HG03342 (cell line): ENCODE results near the gene LRRFIP1.

Source experiments
- ATAC-seq: cut with Tn5 transposase; IDR thresholded peaks from one replicate; pipeline ENCODE4 v1.9.1; 2021; ENCODE audit warnings: mild to moderate bottlenecking, moderate library complexity; ENCODE audit not compliant: unreplicated experiment

The LRRFIP1 gene

DNA sequence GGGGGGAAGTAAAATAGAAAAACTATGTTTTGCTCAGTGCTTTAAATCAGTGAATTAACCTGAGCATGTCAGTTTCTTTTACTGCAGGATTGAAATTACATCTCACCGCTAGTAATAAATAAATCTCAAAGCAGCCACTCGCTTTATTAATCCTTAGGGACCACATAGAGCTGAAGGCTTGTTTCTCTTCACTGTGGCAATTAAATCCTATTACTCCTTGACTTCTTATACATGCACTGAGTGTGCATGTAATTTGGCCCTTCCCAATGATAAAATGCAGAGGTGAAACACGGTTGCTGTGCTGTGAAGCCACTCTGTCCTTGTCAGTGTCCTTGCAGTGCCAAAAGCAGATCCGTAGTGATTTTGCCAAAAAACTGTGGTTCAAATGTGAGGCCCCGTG lies 94.1 kb downstream of the LRRFIP1 start:
- no peak for ATAC-seq

DNA sequence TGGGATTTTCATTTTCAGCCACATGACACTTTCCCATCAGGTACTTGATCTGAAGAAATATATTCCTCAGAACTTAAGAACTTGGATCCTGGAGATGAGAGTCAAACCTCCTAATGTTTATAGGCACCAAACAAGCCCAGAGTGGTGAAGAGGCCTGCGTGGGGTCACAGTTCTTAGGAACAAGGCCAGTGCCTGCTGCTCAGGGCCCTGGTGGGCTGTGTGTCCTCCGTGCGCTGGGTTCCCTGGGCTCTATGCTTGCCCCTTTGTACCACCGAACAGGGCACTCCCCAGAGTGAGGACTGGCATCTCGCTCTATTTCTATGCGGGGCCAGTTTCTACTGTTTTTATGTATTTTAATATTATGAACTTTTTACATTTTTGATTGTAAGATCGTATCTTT lies 95.2 kb downstream of the LRRFIP1 start:
- ATAC-seq: no peak

DNA sequence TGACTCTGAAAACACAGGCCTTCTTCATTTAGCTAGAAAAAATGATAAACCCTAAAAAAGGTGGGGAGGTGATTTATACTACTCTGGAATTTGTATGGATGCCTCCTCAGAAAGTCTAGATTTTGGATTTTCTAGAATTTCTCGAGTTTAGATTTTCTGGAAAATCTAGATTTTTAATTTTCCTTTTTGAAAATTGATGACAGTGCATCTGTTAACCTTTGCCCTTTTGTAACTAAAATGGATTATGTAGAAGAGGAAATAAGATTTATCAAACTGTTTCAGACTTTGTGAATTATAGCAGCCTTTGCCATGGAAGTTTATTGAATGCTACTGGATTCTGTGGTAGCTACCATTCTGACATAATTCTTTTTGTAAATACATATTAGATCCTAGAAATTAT lies 95.6 kb downstream of the LRRFIP1 start:
- no peak for ATAC-seq

DNA sequence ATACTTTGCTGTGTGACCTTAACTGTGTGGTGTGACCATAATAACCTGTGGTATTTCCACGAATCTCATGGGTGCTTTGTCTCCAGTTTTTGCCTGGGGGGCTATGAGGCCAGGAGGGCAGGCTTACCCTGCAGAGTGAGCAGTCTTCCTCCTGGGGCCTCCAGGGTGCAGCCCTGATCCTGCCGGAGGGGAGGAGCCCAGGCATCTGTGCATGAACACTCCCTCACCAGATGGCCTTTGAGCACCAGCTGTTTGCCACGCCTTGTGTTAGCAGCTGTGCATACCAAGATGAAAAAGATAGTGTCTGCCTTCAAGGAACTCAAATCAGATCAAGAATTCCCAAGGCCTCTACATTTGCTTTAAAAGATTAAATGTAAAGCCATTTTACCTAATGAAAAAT lies 96.2 kb downstream of the LRRFIP1 start:
- ATAC-seq: peak; percentile 72

DNA sequence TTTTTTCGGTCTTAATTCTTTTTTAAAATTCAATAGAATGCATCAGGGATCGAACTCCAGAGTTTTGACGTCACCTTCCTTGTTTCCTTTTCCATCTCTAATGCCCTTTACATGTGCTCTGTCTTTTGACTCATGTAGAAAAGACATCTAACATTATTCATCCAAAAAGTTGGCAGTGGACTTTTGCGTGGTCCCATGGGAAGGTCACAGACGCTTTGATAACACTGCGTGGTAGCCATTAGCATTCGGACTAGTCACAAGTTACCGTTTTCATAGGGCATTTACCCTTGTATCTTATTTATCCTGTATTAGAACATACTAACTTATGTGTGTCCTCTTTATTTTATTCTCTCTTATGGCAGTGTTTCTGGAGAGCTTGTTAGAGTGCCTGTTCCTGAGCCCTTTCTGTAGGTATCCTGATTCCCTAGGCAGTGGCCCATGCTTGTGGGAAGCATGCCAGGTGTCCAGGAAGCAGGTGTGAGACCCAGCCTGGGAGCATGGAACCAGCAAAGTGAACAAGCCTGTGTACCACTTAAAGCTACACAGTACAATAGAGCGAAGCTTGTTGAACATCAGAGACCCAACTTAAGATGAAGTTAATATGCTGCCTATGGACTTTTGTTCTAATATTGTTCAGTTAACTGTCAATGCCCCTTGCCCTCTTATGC lies 97.6 kb downstream of the LRRFIP1 start:
- no peak for ATAC-seq

DNA sequence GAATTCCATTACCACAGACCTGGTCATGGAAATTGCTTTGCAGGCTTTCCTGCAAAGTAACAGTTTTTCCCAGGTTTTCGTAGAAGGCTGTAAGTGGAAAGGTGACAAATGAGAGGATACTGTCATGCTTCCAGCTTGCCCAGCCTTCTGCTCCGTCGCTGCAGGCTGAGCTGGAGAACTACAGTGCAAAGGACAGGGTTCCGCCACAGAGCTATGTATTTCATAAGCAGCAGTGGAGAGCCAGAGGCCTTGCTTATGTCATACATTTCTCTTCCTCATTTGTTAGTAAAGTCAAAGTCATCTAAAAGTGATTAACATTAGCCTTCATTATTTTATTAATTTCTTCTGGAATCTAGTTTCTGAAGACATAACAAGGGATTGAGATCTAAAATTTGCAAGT lies 98.3 kb downstream of the LRRFIP1 start:
- no peak for ATAC-seq

DNA sequence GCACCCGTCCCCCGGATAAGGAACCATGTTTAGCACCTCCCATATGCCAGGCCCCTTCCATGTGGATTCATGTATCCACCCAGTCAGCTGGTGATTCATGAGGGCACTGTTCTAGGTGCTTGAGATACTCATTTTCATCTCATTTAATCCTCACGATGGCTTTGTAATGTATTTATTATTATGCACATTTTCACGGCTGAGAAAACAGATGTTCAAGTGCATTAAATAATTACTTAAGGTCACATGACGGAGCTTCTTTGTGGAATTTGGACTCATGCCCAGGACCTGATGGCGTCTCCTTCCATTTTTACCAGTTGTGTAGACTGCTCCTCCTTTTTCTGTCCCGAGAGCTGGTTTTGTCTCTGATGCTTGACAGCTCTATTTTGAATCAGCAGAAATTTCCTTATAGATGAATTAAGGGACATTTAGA lies 99.0 kb downstream of the LRRFIP1 start:
- no peak for ATAC-seq

DNA sequence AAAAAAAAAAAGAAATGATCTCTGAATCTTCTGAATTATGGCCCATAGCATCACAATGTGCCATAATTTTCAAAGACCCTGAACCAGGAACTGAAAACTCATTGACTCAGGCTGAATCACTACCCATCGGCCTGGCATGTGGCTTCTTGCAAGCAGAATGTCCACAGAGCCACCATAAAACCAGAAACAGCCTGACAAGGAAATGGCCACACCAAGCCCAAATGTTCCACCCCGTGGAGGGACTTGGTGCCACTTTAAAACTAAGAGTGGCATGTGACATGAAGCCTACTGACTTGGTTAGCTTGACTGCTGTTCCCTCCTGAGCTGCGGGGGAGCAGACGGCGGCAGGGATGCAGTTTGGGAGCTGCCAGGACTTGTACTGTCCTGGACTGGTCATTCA lies 100.0 kb downstream of the LRRFIP1 start:
- no peak for ATAC-seq

DNA sequence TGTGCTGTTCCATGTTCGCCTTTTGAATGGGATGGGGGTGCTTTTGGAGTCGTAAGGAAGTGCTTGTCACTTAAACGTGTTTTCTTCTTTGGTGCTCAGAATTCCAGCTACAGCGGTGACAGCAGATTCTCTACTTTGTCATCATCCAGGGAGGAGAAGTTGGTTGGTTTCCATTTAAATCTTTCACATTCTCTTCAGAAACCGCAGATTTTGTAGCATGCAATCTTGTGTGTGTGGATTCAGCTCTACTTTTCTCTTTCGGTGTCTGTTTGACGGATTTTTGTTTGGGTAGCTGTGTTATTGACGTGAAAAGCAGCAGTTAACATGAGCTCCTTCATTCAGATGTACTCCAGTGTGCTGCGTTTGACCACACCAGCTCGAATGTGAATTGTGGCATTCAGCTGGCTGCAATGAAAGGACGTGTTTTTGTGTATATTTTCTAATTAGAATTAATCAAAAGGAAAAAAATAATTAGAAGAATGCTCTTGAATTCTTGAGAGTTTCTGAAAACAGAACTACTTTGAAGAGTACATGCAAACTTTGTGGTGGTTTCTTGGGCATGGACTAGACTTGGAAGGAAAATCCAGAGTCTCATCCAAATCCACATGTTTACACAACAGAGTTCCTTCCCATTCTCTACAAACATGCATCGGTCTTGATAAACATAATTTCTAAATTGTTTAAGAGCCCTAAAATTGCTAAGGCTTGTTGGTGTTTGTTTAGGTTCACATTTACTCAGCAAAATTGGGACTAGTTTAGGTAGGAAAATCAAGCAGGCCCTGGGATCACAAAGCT lies 102.5 kb downstream of the LRRFIP1 start:
- ATAC-seq: no peak

DNA sequence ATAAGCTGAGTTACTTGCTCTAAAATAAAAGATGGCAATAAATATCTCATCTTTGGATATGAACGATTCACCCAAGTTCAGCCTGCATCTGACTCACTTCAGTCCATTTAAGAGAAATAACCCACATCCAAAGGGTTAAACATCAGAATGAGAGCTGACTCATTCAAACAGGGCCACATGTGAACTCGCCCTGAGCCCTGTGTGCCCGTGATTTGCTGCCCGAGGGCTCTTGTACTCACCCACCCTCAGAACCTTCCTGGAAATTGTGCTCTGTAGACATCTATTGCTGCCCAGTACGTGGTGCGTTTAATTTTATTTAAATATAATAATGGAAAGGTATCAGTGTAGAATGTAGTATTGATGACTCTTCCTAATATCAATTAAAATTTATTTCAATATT lies 104.3 kb downstream of the LRRFIP1 start:
- no peak for ATAC-seq

DNA sequence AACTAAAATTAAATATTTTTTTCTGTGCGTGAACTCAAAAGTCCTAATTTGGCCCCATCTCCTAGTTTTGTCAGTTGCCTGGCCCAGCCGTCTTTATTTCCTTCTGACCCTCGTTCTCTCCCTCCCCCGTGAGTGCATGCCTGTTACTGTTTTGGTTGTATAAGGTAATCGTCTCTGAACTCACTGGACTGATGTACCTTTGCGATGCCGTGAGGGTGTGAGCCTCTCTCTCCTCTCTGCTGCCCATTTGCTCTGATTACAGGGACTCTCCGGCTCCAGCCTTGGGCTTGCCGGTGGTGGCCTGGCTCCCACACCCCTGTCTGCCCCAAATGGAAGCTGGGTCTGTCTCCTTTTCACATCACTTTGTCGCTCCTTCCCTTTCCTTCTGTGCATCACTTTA lies 104.7 kb downstream of the LRRFIP1 start:
- ATAC-seq: no peak

DNA sequence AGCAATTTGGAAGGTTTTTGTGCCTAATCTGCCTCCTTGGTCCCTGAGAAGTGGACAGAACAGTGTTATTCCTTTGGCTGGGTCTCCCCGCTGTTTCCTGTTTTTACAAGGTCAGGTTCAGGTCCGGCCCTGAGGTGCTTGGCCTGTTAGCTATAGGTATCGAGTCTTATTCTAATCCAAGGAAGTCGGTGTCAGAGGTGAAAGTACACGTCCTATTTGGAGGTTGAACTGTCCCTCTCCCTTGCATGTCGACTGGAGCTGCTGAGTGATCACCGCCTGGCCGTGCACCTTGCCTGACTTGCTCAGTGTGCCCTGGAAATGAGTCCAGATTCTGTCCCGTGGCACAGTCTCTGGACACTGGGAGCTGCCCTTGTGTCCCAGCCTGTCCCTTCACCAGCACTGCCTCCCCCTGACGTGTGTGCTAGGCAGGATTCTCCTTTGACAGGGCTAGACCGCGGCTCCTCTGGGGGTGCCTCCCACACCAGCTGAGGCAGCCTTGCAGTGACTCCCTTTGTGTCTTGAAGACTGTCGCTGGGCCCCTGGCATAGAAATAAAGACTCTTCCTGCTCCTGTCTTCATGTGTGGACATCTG lies 105.5 kb downstream of the LRRFIP1 start:
- no peak for ATAC-seq

DNA sequence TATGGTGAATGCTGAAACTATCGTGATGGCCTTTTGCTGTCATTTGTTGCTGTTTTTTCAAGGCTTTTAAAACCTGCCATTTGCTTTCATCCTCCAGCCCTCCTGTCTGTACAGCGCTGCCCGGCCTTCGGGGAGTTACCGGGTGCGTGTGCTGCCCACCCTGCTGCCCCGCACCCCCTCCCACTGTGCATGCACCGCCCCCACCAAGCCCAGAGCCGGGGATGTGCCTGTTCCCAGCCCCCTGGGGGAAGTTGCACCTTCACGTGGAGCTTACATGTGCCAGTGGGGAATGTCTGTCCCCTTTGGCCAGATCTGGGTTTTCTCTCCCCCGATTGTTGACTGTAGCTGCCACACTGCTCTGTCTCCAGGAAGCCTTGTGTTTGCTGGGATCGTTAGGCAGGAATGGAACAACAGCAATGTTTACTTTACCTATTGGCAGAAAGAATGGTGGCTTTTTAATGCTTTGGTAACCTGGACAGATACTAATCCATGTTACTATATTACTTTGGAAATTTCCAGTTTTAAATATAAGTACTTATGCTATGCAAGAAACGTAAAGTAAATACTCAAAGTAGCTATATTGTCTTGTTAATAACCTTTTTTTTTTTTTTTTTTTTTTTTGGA lies 106.4 kb downstream of the LRRFIP1 start:
- no peak for ATAC-seq

DNA sequence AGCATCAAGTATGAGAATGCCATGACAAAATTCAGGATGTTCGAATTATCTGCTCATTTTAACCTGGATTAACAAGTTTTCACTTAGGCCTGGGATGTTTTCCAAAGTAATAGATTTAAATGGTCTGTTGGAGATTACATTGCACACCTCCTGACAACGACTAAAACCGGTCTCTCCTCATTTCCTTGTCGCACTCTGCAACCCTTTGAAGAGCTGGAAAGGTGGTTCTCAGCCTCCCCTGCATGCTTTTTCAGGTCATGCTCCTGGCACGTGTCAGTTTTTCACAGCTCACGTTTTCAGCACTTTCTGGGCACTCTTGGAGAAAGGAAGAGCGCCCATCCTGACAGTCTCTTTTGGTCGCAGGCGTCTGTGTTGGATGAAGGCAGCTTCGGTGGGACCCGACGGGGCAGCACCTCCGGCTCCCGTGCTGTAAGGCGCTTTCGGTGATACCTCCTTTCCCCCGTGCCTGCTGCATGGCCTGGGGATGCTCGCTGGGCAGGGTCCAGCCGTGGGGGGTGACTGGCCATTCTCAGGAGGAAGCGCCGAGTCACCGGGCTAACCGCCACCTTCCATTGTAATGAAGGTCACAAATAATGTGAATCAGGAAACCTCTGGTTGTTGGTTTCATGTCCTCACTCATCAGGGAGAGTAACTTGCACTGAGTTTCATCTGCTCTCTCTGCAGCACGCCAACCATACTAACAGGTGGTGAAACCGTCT lies 107.7 kb downstream of the LRRFIP1 start:
- no peak for ATAC-seq

DNA sequence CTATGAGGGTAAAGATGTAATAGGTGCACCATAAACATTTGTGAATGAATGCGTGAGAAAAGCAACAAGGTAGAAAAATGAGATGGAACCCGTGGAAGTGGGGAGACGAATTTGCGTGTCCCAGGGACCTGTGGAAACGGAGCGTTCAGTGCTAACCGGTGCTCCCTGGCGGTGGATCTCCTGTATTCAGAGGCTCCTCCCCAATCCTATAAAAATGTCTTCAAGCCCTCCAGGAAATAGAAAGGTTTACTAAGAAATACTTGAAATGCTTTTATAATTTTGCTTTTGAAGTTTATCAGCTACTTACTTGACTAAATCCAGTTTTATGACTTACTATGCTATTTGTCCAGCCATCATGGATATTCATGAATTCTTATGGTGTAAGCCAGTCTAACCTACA lies 108.4 kb downstream of the LRRFIP1 start:
- ATAC-seq: no peak

DNA sequence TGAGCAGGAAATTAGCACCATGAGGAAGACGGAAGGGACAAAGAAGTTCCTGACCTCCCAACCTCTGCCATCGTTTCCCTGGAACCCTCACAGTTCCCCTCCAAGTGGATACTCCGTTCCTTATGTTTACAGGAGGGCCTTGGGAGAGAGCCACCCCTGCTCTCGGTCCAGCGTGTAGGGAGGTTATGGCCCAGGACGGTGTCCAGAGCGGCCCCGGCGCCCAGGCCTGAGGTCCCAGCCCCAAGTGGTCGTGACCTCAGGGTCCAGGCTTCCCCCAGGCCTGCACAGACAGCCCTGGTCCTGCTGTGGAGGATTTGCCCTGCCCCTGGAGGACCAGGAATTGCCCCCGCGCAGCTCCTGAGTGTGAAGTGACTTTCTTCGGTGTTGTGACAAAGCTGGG lies 109.4 kb downstream of the LRRFIP1 start:
- no peak for ATAC-seq

DNA sequence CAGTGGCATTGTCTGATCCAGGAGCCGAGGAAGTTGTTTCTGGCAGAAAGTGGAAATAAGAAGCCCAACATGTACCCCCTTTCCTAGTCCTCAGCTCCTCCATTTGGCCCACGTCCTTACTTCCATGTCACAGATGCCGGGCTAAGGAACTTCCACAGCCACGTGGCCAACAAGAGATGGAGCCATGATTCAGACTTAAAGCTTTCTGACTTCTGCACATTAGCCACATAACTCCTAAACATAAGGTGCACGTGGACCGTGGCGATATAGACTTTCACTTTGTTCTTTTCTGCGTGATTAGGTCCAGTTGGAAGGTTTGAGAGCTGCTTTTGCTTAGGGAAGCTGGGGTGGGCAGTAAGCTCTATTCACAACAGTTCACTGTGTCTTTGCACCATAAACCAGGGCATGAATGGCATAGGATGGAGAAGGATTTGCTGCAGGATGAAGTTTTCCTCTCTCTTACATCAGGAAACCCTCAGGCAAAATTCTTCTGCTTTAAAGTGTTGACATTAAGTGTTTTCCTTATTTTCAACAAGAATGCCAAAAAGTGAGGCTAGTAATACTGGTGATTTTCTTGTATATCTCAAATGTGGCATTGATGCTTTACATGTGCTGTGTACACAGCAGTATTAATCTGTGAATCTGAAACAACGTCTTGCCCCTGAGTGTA lies 109.9 kb downstream of the LRRFIP1 start:
- ATAC-seq: no peak

DNA sequence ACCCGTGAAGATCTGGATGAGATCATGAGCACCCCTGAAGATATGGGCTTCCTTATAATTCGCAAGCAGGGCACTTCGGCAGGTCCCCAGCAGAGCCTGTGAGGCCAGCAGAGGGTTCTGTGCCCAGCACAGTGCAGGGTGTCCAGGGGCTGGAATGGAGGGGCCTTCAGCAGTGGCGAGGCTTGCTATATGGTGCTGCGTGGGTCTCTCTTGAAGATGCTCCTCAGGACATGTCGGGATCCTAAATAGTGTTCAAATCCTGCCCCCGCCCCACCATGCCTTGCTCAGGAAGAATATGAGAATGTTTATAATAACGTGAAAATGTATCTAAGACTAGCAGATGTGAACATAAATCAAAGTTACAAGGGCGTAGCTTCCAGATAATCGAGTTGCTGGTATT lies 110.9 kb downstream of the LRRFIP1 start:
- no peak for ATAC-seq

DNA sequence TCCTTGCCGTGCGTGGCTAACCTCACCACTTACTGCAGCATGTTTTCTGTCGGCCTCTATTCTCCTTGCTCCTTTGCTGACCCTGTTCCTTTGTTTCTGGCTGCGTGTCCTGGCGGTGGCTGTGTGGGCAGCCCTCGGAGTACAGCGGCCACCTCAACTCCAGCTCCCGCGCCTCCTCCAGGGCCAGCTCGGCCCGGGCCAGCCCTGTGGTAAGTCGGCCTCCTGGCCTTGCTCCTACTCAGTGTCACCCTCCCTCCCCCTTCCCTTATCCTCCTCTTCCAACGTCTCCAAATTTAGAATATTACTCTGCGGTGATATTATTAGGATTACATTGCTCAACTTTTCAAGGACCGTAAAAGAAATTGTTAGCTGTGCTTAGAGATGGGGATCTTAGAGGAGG lies 111.7 kb downstream of the LRRFIP1 start:
- no peak for ATAC-seq

DNA sequence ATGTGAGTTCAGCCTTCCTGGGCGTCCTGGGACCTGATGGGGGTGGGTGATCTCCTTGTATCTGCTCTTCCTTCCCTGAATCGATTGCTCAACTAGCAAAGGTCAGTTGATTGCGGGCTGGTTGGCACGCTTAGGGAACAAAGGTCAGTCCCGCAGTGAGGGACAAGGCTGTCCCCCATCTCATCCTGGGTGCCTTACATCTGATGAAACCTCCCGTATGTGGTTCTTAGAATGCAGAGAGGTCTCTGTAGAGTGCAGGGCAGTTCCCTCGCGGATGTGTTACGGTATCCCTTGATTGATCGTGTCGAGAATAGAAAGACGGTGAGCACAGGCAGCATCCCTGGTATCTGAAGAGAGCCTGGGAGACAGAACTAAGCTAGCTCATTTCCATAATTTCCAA lies 114.8 kb downstream of the LRRFIP1 start:
- no peak for ATAC-seq

DNA sequence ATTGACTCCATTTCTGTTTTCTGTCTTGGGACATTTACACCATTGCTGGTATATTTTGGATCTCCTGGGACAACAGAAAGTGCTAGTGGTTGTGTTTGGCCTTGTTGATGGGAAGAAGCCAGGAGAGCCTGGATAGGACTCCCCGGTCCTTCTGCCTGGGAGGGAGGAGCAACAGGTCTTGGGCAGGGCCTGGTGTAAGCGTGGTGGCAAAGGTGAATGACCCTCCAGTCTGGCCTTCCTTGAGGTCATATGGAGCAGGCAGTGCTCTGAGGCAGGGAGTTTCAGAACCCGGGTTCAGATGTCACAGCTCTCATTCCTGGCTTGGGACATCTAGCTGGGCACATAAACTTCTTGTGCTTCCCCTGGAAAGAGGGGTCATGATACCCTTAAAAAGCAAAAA lies 115.2 kb downstream of the LRRFIP1 start:
- no peak for ATAC-seq
